ENCODE data around the gene PCDHB3. TPM values are rescaled to one million over a fixed set of nuclear protein-coding genes. Genes with fewer than 3 reads are reported as not detected.
"Not testable (repeated sequence)": the region's sequence is repeated elsewhere in the genome, so short reads cannot be mapped to it uniquely, and the experiment has no call there.

Gene PCDHB3
- total and polyA plus RNA-seq, 2 experiments from 2014 or later = 0.76 to 4.1 TPM

- H3K4me2 ChIP-seq = no peak overlapping the region
- TF ChIP-seq EZH2 (IDR thresholded peaks at IDR 0.05; ENCODE audit: borderline replicate concordance) (no peak), EZH2phosphoT487 (IDR thresholded peaks at IDR 0.05; ENCODE audit: low read depth, severe bottlenecking, unreplicated experiment) (no peak), CTCF (IDR thresholded peaks at IDR 0.05; ENCODE audit: poor library complexity) (no peak)
- no peaks in the 10 kb centered on the region for H3K9me2 ChIP-seq (replicated peaks; ENCODE audit: insufficient read depth)
- no peaks in the 10 kb centered on the region for H3K4me1 ChIP-seq (ENCODE audit: insufficient read depth)
- peaks cover 15% of the 10 kb centered on the region for H3K36me3 ChIP-seq (replicated peaks; ENCODE audit: insufficient read depth, low read depth)
- no peak for DNase-seq (ENCODE audit: low spot score)
- H3K27ac ChIP-seq = no peak overlapping the region
- H2AFZ ChIP-seq = no peak overlapping the region
- no peaks in the 10 kb centered on the region for H3K27me3 ChIP-seq
- H3K79me2 ChIP-seq = peaks cover 25% of the 10 kb centered on the region
- 98% methylated on average over 19 of the region's 20 CpGs for WGBS (ENCODE audit: low lambda C conversion rate, missing lambda C conversion rate)
- H3K9me3 ChIP-seq (ENCODE audit: low read depth) = peaks cover 49% of the 10 kb centered on the region
- no peaks in the 10 kb centered on the region for H4K20me1 ChIP-seq (ENCODE audit: insufficient read depth, poor library complexity, severe bottlenecking)
- H3K4me3 ChIP-seq = no peak overlapping the region
These were observed 786 bp downstream of the PCDHB3 start for GRCh38 chr5:141101059-141101458.

GRCh38 chr5:141102070-141102469 lies 1.8 kb downstream of the PCDHB3 start:
- DNase-seq (ENCODE audit: low spot score); H3K4me3 ChIP-seq; H3K27ac ChIP-seq; H3K27me3 ChIP-seq; H4K20me1 ChIP-seq (ENCODE audit: insufficient read depth, poor library complexity, severe bottlenecking); H3K9me2 ChIP-seq (replicated peaks; ENCODE audit: insufficient read depth); H3K4me1 ChIP-seq (ENCODE audit: insufficient read depth); H3K4me2 ChIP-seq; H2AFZ ChIP-seq: not testable (repeated sequence)
- Histone ChIP-seq H3K9me3 (ENCODE audit: low read depth) (peaks cover 52% of the 10 kb centered on the region), H3K79me2 (peaks cover 28% of the 10 kb centered on the region), H3K36me3 (replicated peaks; ENCODE audit: insufficient read depth, low read depth) (peaks cover 18% of the 10 kb centered on the region)
- 98% methylated on average over 26 of the region's 39 CpGs for WGBS (ENCODE audit: low lambda C conversion rate, missing lambda C conversion rate)

GRCh38 chr5:141102471-141102870 lies 2.2 kb downstream of the PCDHB3 start:
- H4K20me1 ChIP-seq (ENCODE audit: insufficient read depth, poor library complexity, severe bottlenecking); H3K4me1 ChIP-seq (ENCODE audit: insufficient read depth); DNase-seq (ENCODE audit: low spot score); H3K27me3 ChIP-seq; H2AFZ ChIP-seq; H3K4me2 ChIP-seq; H3K4me3 ChIP-seq; H3K9me2 ChIP-seq (replicated peaks; ENCODE audit: insufficient read depth); H3K27ac ChIP-seq: not testable (repeated sequence)
- Histone ChIP-seq H3K9me3 (ENCODE audit: low read depth) (peaks cover 52% of the 10 kb centered on the region), H3K79me2 (peaks cover 24% of the 10 kb centered on the region), H3K36me3 (replicated peaks; ENCODE audit: insufficient read depth, low read depth) (peaks cover 18% of the 10 kb centered on the region)
- 99% methylated on average over 26 of the region's 38 CpGs for WGBS (ENCODE audit: low lambda C conversion rate, missing lambda C conversion rate)

GRCh38 chr5:141105350-141105749 lies 5.1 kb downstream of the PCDHB3 start:
- Histone ChIP-seq H3K4me1 (ENCODE audit: insufficient read depth) (no peaks in the 10 kb centered on the region), H3K79me2 (peaks cover 11% of the 10 kb centered on the region), H3K4me3 (no peak overlapping the region), H3K36me3 (replicated peaks; ENCODE audit: insufficient read depth, low read depth) (peaks cover 4% of the 10 kb centered on the region), H3K27me3 (no peaks in the 10 kb centered on the region), H4K20me1 (ENCODE audit: insufficient read depth, poor library complexity, severe bottlenecking) (no peaks in the 10 kb centered on the region), H2AFZ (no peak overlapping the region), H3K4me2 (no peak overlapping the region), H3K9me3 (ENCODE audit: low read depth) (peaks cover 46% of the 10 kb centered on the region), H3K27ac (no peak overlapping the region), H3K9me2 (replicated peaks; ENCODE audit: insufficient read depth) (no peaks in the 10 kb centered on the region)
- 94% methylated on average over 2 of the region's 2 CpGs for WGBS (ENCODE audit: low lambda C conversion rate, missing lambda C conversion rate)
- TF ChIP-seq EZH2 (IDR thresholded peaks at IDR 0.05; ENCODE audit: borderline replicate concordance) (no peak), CTCF (IDR thresholded peaks at IDR 0.05; ENCODE audit: poor library complexity) (no peak), EZH2phosphoT487 (IDR thresholded peaks at IDR 0.05; ENCODE audit: low read depth, severe bottlenecking, unreplicated experiment) (no peak)
- no peak for DNase-seq (ENCODE audit: low spot score)

Data from hepatocyte (in vitro differentiated cells).